GM23338 (cell line): Measurements from ENCODE around the gene AATF. TPM values are rescaled to one million over a fixed set of nuclear protein-coding genes. Genes with fewer than 3 reads are reported as not detected.

ENCODE experiments used
- ATAC-seq: fragments of 200-7000 bp; cut with Tn5 transposase; 3 replicates; pipeline ENCODE4 v1.9.1; 2020
- DNase-seq: peaks from one replicate; pipeline ENCODE4 v3.0.0-alpha.2; 2015; ENCODE audit warnings: low spot score
- H2AFZ ChIP-seq: fragments of 200-600 bp; sonication (generic); 2 replicates; pipeline ENCODE4 v1.8.0; 2016; ENCODE audit warnings: antibody characterized with exemption, mild to moderate bottlenecking, moderate library complexity
- H3F3A ChIP-seq: fragments of 200-600 bp; sonication (generic); replicated peaks from 2 replicates; pipeline ENCODE4 v1.8.0; 2017; ENCODE audit warnings: antibody characterized with exemption, mixed run types, low read depth
- H3K27ac ChIP-seq: fragments of 200-600 bp; sonication (generic); 2 replicates; pipeline ENCODE4 v1.6.1; 2016; ENCODE audit warnings: low read depth
- H3K27me3 ChIP-seq: fragments of 200-600 bp; sonication (generic); 2 replicates; pipeline ENCODE4 v1.8.0; 2016; ENCODE audit warnings: mild to moderate bottlenecking, mixed run types, moderate library complexity; ENCODE audit not compliant: insufficient read depth
- H3K36me3 ChIP-seq: fragments of 200-600 bp; sonication (generic); 2 replicates; pipeline ENCODE4 v1.8.0; 2016; ENCODE audit warnings: mild to moderate bottlenecking; ENCODE audit not compliant: insufficient read depth
- H3K4me1 ChIP-seq: fragments of 200-600 bp; sonication (generic); 2 replicates; pipeline ENCODE4 v1.8.0; 2016; ENCODE audit warnings: mild to moderate bottlenecking, moderate library complexity; ENCODE audit not compliant: insufficient read depth
- H3K4me2 ChIP-seq: fragments of 200-600 bp; sonication (generic); 2 replicates; pipeline ENCODE4 v1.7.1; 2017; ENCODE audit warnings: mixed run types
- H3K4me3 ChIP-seq: fragments of 200-600 bp; sonication (generic); 2 replicates; pipeline ENCODE4 v1.6.1; 2016; ENCODE audit warnings: mixed run types
- H3K79me2 ChIP-seq: fragments of 200-600 bp; sonication (generic); replicated peaks from 2 replicates; pipeline ENCODE4 v1.8.0; 2017; ENCODE audit warnings: mild to moderate bottlenecking; ENCODE audit not compliant: insufficient read depth
- H3K9me2 ChIP-seq: fragments of 200-600 bp; sonication (generic); 2 replicates; pipeline ENCODE4 v1.8.0; 2017; ENCODE audit not compliant: insufficient read depth
- H4K20me1 ChIP-seq: fragments of 200-600 bp; sonication (generic); replicated peaks from 2 replicates; pipeline ENCODE4 v1.8.0; 2017; ENCODE audit warnings: mild to moderate bottlenecking; ENCODE audit not compliant: insufficient read depth
- H3K27ac Mint-ChIP-seq: 2 replicates; pipeline ENCODE4 v1.8.0; 2020; ENCODE audit warnings: inconsistent platforms, mild to moderate bottlenecking, moderate library complexity, mixed read lengths
- H3K27me3 Mint-ChIP-seq: 3 replicates; pipeline ENCODE4 v1.8.0; 2022; ENCODE audit warnings: low read depth, mild to moderate bottlenecking, moderate library complexity, mixed read lengths, inconsistent platforms; ENCODE audit not compliant: insufficient read depth, poor library complexity
- H3K36me3 Mint-ChIP-seq: 3 replicates; pipeline ENCODE4 v1.8.0; 2021; ENCODE audit warnings: low read depth, mild to moderate bottlenecking, inconsistent platforms, moderate library complexity, mixed read lengths
- H3K4me1 Mint-ChIP-seq: 3 replicates; pipeline ENCODE4 v1.8.0; 2020; ENCODE audit warnings: mild to moderate bottlenecking, inconsistent platforms, mixed read lengths
- H3K4me3 Mint-ChIP-seq: 3 replicates; pipeline ENCODE4 v1.8.0; 2021; ENCODE audit warnings: moderate library complexity, mild to moderate bottlenecking, inconsistent platforms, mixed read lengths
- H3K9me3 Mint-ChIP-seq: 3 replicates; pipeline ENCODE4 v1.8.0; 2020; ENCODE audit warnings: moderate library complexity, mild to moderate bottlenecking, inconsistent platforms, mixed read lengths
- CREB1 ChIP-seq: fragments of 250-450 bp; sonication (Bioruptor Pico); IDR thresholded peaks from 2 replicates; pipeline ENCODE4 v1.5.0; 2020; ENCODE audit warnings: low read depth, mild to moderate bottlenecking, moderate library complexity
- CTCF ChIP-seq, 2 experiments: fragments of 200-600 bp in 1 of 2; sonication (generic) in 1 of 2; conservative IDR thresholded peaks; 2 replicates each; pipeline versions ENCODE4 v1.5.1 to v1.6.1; 2016 to 2017; ENCODE audit warnings: antibody characterized with exemption in 2 of 2, low read depth in 2 of 2, mild to moderate bottlenecking in 2 of 2, moderate library complexity in 1 of 2
- ETS1 ChIP-seq: IDR thresholded peaks from 2 replicates; pipeline ENCODE4 v1.6.1; 2016; ENCODE audit warnings: antibody characterized with exemption
- EZH2 ChIP-seq: fragments of 200-600 bp; sonication (generic); IDR thresholded peaks from one replicate; pipeline ENCODE4 v1.8.0; 2017; ENCODE audit warnings: antibody characterized with exemption, mild to moderate bottlenecking, low read depth; ENCODE audit not compliant: unreplicated experiment
- EZH2phosphoT487 ChIP-seq: fragments of 200-600 bp; sonication (generic); IDR thresholded peaks from one replicate; pipeline ENCODE4 v1.8.1; 2018; ENCODE audit warnings: antibody characterized with exemption; ENCODE audit not compliant: unreplicated experiment
- JUNB ChIP-seq: IDR thresholded peaks from one replicate; pipeline ENCODE4 v1.6.1; 2016; ENCODE audit warnings: antibody characterized with exemption; ENCODE audit not compliant: unreplicated experiment
- NANOG ChIP-seq: IDR thresholded peaks from 2 replicates; pipeline ENCODE4 v1.6.1; 2016; ENCODE audit warnings: antibody characterized with exemption, borderline replicate concordance
- POLR2AphosphoS5 ChIP-seq: IDR thresholded peaks from 2 replicates; pipeline ENCODE4 v1.6.1; 2016; ENCODE audit warnings: antibody characterized with exemption, low read depth
- STAT1 ChIP-seq: IDR thresholded peaks from one replicate; pipeline ENCODE4 v1.6.1; 2016; ENCODE audit warnings: antibody characterized with exemption; ENCODE audit not compliant: unreplicated experiment
- ZNF114 ChIP-seq: fragments of 250-450 bp; sonication (Bioruptor Pico); IDR thresholded peaks from 2 replicates; pipeline ENCODE4 v1.5.0; 2020; ENCODE audit warnings: mild to moderate bottlenecking, moderate library complexity
- ZNF331 ChIP-seq: fragments of 250-450 bp; sonication (Bioruptor Pico); IDR thresholded peaks from 2 replicates; pipeline ENCODE4 v1.5.0; 2020; ENCODE audit warnings: low read depth, mild to moderate bottlenecking, moderate library complexity
- ZNF462 ChIP-seq: fragments of 250-450 bp; sonication (Bioruptor Pico); IDR thresholded peaks from 2 replicates; pipeline ENCODE4 v1.5.0; 2020; ENCODE audit warnings: mild to moderate bottlenecking, moderate library complexity
- polyA plus RNA-seq: library from polyadenylated mRNA; unstranded; fragments of >200 nt; fragmentation: Nextera tagmentation; extraction: Ambion mirVana; gene quantifications from 2 replicates; pipeline ENCODE4 v1.2.1, GENCODE V29; 2016
- total RNA-seq: library from RNA; depleted of rRNA; stranded (reverse); fragments of >200 nt; shearing (Covaris generic); gene quantifications from 2 replicates; pipeline ENCODE4 v1.2.3, GENCODE V29; 2014
- TF ChIP-seq, protein P1 (sequence below): IDR thresholded peaks from one replicate; pipeline ENCODE4 v1.6.1; 2018; ENCODE audit warnings: antibody characterized with exemption; ENCODE audit not compliant: unreplicated experiment

AATF gene
- total and polyA plus RNA-seq, 2 experiments from 2014 or later: 40.2 to 71.2 TPM

GRCh38 chr17:37079735-37080134, 131.0 kb downstream of the AATF start:
- DNase-seq (no peak), ATAC-seq (no peak)
- Mint-ChIP-seq H3K27ac (no peak overlapping the region), H3K9me3 (peaks cover 10% of the 10 kb centered on the region), H3K36me3 (peaks cover 20% of the 10 kb centered on the region), H3K4me1 (peaks cover 29% of the 10 kb centered on the region), H3K27me3 (peaks cover 6% of the 10 kb centered on the region), H3K4me3 (no peak overlapping the region)
- no peaks in the 10 kb centered on the region for H3K79me2 ChIP-seq
- H3K4me1 ChIP-seq: peaks cover 16% of the 10 kb centered on the region
- no peaks in the 10 kb centered on the region for H3K27me3 ChIP-seq
- H3K9me2 ChIP-seq: no peaks in the 10 kb centered on the region
- H3K27ac ChIP-seq: no peak overlapping the region
- no peaks in the 10 kb centered on the region for H3F3A ChIP-seq
- no peak overlapping the region for H3K4me3 ChIP-seq
- no peak overlapping the region for H2AFZ ChIP-seq
- no peak overlapping the region for H3K4me2 ChIP-seq
- no peaks in the 10 kb centered on the region for H3K36me3 ChIP-seq
- no peaks in the 10 kb centered on the region for H4K20me1 ChIP-seq
- no peak for TF ChIP-seq EZH2phosphoT487
- no peak for TF ChIP-seq POLR2AphosphoS5
- no peak for TF ChIP-seq ZNF331
- no peak for TF ChIP-seq EZH2
- TF ChIP-seq JUNB: no peak
- TF ChIP-seq STAT1: no peak
- TF ChIP-seq ZNF114 (CRISPR knock-in tag): no peak
- TF ChIP-seq CREB1: no peak
- TF ChIP-seq, protein P1, sequence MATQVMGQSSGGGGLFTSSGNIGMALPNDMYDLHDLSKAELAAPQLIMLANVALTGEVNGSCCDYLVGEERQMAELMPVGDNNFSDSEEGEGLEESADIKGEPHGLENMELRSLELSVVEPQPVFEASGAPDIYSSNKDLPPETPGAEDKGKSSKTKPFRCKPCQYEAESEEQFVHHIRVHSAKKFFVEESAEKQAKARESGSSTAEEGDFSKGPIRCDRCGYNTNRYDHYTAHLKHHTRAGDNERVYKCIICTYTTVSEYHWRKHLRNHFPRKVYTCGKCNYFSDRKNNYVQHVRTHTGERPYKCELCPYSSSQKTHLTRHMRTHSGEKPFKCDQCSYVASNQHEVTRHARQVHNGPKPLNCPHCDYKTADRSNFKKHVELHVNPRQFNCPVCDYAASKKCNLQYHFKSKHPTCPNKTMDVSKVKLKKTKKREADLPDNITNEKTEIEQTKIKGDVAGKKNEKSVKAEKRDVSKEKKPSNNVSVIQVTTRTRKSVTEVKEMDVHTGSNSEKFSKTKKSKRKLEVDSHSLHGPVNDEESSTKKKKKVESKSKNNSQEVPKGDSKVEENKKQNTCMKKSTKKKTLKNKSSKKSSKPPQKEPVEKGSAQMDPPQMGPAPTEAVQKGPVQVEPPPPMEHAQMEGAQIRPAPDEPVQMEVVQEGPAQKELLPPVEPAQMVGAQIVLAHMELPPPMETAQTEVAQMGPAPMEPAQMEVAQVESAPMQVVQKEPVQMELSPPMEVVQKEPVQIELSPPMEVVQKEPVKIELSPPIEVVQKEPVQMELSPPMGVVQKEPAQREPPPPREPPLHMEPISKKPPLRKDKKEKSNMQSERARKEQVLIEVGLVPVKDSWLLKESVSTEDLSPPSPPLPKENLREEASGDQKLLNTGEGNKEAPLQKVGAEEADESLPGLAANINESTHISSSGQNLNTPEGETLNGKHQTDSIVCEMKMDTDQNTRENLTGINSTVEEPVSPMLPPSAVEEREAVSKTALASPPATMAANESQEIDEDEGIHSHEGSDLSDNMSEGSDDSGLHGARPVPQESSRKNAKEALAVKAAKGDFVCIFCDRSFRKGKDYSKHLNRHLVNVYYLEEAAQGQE: no peak
- TF ChIP-seq NANOG: no peak
- no peak for TF ChIP-seq ZNF462
- TF ChIP-seq CTCF (conservative IDR thresholded peaks at IDR 0.05; ENCODE audit: low read depth in 2 of 2): no peak
- no peak for TF ChIP-seq ETS1
